BE2C (cell line): ENCODE measurements around the gene C19orf81.

Experiments used
- DNase-seq: peaks from one replicate; pipeline ENCODE4 v3.0.0-alpha.2; 2020
- H3K27me3 ChIP-seq: fragments of 250-450 bp; sonication (Bioruptor Pico); 2 replicates; pipeline ENCODE4 v1.5.1; 2020; ENCODE audit warnings: mild to moderate bottlenecking
- H3K36me3 ChIP-seq: fragments of 250-450 bp; sonication (Bioruptor Pico); 2 replicates; pipeline ENCODE4 v1.5.1; 2020; ENCODE audit warnings: mild to moderate bottlenecking
- H3K4me1 ChIP-seq: fragments of 250-450 bp; sonication (Bioruptor Pico); 2 replicates; pipeline ENCODE4 v1.5.1; 2020
- H3K4me3 ChIP-seq: 2 replicates; pipeline ENCODE4 v1.5.1; 2011; ENCODE audit warnings: low read depth, low read length
- H3K9me3 ChIP-seq: fragments of 250-450 bp; sonication (Bioruptor Pico); 2 replicates; pipeline ENCODE4 v1.5.1; 2020
- CTCF ChIP-seq: IDR thresholded peaks from 2 replicates; pipeline ENCODE4 v1.5.1; 2012; ENCODE audit warnings: mild to moderate bottlenecking, low read depth, low read length

Gene C19orf81

DNA sequence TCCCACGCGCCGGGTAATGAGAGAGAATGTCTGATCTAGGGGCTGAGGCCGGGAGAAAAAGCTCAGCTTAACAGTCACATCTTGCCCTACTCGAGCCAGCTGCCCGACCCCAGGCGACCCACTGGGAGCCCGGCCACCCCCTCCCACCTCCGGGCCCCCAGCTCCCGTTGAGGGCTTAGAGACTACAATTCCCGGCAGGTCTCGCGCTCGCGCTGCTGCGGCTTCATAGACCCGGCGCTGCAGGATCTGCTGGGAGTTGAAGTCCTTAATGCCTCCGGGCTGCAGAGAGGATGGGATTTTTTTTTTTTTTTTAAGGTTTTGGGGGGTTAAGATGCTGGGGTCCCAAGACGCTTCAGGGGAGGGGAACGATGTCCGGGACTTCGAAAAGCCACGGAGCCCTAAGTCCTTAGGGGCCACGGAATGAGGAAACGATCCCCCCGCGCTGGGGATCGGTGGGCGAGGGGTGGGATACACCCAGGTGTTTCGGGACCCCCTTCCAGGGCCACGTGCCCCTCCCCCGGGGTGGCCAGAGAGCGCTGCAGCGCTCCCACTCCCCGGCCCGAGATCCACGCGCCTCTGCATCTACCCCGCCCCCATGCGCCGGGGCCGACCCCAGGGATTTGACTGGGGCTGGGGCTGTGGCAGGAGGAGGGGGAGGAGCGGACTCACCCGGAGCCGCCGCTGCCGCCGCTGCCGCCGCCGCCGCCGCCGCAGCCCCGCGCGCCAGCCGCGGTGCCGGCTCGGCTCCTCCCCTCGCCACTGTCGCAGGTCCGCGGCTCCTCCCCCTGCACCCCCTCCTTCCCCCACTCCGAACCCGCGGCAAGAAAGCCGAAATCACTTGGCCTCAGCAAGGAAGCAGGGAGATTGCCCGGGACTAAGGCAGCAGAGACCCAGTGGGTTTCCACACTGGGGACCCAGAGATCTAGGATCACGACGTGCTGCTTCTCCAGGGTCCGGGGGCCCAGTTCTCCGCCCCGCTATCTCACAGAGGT, 9.8 kb upstream of the C19orf81 start, which contains the start of gene SYT3:
TSS of gene SYT3 (minus strand) at position 761 of the 992 bp plus-strand sequence. CDS start 2,470 bp downstream, outside the sequence.
- peaks cover 33% of the 10 kb centered on the region for H3K27me3 ChIP-seq
- peak; percentile 79 for DNase-seq
- no peaks in the 10 kb centered on the region for H3K9me3 ChIP-seq
- H3K36me3 ChIP-seq, result no peaks in the 10 kb centered on the region
- TF ChIP-seq CTCF, result no peak
- peak within 1 kb of the TSS; percentile 76 for H3K4me3 ChIP-seq
- no peaks in the 10 kb centered on the region for H3K4me1 ChIP-seq

DNA sequence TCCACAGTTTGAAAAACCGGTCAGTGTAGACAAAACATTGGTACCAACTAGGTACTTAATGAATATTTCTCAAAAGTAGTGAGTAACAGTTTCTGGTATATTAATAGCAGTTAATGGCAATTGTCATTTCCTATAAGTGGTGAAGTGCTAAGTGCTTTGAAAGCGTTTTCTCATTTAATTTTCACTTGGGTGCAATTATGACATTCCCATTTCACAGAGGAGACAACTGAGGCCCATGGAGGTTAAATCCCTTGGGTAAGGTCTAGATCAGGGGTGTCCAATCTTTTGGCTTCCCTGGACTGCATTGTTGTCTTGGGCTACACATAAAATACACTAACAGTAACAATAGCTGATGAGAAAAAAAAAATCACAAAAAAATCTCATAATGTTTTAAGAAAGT, 8.9 kb upstream of the C19orf81 start:
- TF ChIP-seq CTCF, result no peak
- Histone ChIP-seq H3K4me3 (no peak overlapping the region), H3K36me3 (no peaks in the 10 kb centered on the region), H3K4me1 (no peaks in the 10 kb centered on the region), H3K27me3 (peaks cover 42% of the 10 kb centered on the region), H3K9me3 (no peaks in the 10 kb centered on the region)
- DNase-seq, result no peak

DNA sequence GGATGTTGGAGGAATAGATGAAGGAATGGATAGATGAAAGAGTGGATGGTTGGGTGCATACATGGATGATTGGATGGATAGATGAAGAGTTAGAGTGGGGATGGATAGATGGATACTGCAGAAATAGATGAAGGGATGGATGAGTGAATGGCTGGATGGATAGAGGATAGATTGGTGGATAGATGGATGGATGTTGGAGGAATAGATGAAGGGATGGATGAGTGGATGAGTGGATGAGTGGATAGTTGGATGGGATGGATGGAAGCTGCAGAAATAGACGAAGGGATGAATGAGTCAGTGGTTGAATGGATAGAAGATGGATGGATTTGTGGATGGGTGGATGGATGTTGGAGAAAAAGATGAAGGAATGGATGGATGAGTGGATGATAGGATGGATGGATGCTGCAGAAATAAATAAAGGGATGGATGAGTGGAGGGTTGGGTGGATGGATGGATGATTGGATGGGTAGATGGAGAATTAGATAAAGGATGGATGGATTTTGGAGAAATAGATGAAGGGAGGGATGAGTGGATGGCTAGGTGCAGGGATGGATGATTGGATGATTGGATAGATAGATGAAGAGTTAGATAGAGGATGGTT, 4.8 kb upstream of the C19orf81 start:
- no peak for TF ChIP-seq CTCF

DNA sequence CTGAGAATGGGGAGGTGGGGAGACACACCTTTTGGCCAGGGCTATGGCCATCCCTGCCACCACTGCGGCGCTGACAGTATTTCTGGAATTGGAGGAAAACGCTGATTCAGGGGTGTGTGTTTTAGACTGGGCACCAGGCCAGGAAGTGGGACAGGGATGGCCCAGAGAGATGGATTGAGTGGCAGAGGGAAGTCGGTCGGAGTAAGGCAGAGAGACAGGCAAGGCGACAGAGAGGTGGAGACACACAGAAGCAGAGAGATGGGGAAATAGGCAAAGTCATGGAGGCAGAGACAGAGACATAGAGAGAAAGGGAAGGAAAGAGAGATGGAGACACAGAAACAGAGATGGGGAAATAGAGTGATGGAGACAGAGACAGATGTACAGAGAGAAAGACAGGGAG, 4.1 kb upstream of the C19orf81 start:
- no peak for TF ChIP-seq CTCF
- Histone ChIP-seq H3K9me3 (no peaks in the 10 kb centered on the region), H3K27me3 (peaks cover 24% of the 10 kb centered on the region), H3K4me3 (no peak overlapping the region), H3K36me3 (no peaks in the 10 kb centered on the region), H3K4me1 (no peaks in the 10 kb centered on the region)
- DNase-seq, result no peak

More for the DNA sequence above, 4.8 kb upstream of the C19orf81 start:
- Histone ChIP-seq H3K9me3 (no peaks in the 10 kb centered on the region), H3K36me3 (no peaks in the 10 kb centered on the region), H3K4me3 (no peak overlapping the region), H3K4me1 (no peaks in the 10 kb centered on the region), H3K27me3 (peaks cover 24% of the 10 kb centered on the region)
- DNase-seq, result no peak

DNA sequence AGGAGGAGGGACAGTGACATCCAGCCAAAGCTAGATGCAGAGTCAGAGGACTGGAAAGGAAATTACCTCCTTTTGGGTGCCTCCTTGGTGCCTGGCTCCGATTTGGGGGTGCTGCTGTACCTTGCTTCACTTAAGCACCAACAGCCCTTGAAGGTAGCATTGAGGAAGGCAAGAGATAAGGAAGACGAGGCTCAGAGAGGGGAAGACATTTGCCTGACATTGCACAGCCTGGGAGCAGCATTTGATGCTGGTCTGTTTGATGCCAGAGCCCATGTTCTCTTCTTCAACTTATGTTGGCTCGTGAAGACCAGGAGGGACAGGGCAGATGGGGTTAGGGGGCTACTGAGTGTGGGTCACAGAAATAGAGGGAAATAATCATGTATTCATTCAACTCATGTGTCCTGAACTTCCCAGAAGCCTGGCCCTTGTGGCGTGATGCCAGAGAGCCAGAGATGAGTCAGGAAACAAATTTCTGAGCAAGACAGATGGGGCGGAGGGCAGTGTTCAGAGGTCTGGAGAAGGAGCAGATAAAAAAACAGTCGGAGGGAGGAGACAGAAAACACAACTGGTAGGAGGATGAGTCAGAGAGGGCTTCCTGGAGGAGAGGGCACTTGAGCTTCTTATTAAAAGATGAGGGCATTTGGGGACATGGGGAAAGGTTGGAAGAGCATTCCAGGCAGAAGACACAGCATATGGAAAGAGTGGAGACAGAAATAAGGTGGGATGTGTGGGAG, 3.0 kb upstream of the C19orf81 start:
- Histone ChIP-seq H3K27me3 (peaks cover 24% of the 10 kb centered on the region), H3K4me3 (no peak overlapping the region), H3K4me1 (no peaks in the 10 kb centered on the region), H3K36me3 (no peaks in the 10 kb centered on the region), H3K9me3 (no peaks in the 10 kb centered on the region)
- peak; percentile 64 for DNase-seq
- TF ChIP-seq CTCF, result no peak
